ENCODE results near the gene POLR3G.

The POLR3G gene

DNA sequence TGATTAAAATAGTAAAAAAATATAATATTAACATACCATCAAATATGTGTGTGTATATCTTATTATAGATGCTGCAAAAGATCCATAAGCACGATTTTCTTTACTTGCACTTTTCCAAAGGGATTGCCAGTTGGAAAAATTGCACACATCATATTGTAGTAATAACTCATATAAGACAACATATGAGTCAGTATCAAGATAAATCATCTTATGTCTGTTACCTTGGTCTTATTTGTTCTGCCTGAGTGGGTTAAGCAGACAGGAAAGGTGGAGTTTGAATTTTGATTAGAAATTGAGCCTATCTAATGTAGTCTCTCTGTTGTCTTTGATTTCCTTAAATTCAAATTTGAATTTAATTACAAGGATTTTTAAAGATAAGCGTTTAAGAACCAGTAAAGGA lies 30.1 kb downstream of the POLR3G start:
- no peak for DNase-seq

DNA sequence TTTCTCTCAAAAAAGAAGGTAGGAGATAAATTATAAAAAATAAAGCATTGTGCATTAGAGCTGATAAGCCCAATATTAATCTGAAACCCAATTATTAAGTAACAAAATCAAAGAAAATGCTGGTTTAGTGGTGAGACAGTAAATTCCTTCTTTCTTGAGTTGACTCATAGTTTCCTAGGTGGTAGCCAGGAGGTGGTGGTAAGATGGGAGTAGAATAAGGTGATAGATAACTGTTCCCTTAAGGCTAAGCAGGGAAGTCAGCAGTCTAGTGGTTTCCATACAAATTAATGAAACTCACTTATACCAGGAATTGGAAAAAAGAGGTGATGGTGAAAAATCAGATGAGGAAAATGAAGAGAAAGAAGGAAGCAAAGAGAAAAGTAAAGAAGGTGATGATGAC lies 31.6 kb downstream of the POLR3G start:
- DNase-seq: no peak

DNA sequence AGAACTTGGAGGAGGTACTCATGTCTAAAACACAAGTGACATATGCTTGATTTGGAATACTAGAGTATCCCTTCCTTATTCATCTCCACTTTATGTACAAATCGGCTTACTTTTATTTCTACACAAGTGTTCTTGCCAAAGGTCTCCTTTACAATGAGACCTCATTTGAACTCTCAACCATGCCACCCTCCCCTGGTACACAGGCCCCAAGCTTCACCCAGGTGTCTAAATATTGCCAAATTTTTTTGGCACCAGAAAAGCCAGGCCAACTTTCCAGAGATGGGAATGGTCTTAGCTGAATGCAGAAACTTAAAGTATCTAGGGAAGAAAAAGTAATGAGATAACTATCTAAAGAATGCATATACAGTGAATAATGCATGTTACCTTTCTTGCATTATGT lies 35.8 kb downstream of the POLR3G start:
- no peak for DNase-seq

DNA sequence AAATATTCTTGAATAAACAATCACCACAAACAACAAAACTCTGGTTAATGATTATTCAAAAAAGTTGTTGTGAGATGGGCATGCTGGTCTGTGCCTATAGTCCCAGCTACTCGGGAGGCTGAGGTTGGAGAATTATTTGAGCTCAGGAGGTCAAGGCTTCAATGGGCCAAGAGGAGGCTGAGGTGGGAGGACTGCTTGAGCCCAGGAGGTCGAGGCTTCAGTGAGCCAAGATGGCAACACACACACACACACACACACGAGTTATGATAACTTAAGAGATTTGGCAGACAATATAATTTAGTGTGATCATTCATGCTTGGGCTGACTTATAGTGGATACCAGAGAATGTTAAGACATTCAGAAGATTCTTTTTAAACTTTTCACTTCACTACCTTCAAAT lies 39.9 kb downstream of the POLR3G start:
- no peak for DNase-seq

DNA sequence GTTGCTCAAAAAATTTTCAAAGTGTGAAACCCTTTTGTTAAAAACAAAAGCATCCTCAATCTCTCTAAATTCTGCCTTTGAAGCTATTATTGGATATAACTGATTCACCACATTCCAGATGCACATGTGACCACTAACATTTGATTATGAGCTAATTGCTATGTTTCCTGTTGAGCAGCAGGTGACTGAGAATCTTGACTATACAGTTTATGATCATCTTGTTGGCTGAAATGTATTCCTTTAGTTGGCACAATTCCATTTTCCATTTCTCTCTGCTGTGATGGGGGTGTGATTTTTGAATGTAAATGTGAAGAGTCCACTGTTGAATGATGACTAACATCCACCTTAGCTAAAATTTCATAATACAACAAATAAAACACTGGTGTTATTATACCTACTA lies 44.0 kb downstream of the POLR3G start:
- DNase-seq: no peak

DNA sequence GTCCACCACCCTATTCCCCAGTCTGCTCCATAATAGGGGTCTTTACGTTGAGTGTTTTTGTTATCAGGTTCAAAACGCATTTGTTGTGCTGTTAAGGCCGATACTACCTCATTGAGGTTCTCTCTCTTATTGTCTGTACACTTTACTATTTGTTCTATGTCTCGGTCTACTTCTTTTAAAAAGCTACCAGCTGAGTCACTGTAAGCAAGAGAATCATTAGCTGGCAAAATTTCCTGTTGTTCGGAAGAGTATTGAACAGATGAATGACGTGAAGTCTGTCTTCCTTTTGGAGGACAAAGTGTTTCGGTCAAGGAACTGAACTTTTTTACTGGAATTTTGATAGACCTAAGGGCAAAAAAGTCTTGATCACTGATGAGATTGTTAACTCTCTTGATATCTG lies 44.4 kb downstream of the POLR3G start:
- DNase-seq: no peak

DNA sequence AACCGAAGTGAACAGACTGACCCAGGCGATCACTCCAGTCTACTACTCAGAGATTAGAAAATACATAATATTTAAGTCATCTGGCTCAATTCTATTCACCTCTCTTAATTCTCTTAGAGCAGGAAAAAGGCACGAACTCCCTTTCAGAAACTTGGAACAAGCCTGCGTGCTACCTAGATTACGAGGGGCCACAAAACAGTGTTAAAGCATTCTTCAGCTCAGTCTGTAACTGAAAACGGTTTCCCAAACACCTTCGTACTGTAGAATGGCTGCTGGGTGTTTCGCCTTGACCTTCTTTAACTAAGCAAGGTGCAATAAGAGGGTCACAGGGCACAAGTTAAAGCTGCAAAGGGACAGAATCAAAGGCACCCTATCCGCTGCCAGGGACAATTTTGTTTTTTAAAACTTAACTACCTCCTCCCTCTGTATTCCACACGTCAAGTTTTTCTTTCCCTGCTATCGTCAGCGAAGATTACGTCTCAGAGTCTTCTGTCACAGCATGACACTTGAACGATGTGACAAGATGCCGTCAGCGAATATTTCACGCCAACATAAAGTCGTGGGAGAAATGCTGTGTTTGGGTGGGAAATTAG lies 54.0 kb downstream of the POLR3G start:
- DNase-seq: peak; percentile 28

DNA sequence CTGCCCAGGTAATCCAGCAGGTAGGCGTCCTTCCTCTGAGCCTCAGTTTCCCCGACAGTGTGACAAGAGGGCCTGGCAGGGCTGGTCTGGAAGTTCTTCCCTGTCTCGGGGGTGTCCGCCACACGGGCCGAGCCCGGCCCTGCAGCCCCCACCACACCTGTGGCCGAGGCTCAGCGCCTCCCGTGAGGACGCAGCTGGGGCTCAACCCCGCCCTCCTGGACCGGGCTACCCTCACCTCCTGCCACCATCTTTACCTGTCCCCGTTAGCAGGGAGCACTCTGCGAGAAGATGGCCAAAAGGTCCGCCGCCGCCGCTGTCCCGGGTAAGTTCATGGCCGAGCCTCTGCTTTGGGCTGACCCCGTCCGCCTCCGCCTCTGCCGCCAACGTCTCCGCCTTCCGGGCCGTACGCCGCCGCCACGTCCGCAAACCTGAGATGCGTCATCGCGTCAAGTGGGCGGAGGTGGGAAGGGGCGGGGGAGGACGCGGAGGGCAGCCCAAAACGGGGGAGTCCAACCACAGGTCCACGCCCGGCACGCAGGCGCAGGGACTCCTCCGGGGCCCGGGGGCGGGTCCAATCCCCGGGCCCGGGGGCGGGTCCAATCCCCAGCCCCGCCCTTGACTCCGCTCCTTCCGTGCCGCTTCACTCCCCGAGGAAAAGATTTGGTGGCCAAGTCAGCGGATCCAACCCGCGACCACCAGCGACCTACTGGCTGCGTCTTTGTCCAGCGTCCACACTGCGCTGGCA lies 54.7 kb downstream of the POLR3G start, which contains the start of gene LYSMD3:
Gene LYSMD3, minus strand, starts transcription at position 391 of the 745 bp plus-strand sequence. CDS start 4,295 bp downstream, outside the sequence.
- DNase-seq: peak; percentile 99

DNA sequence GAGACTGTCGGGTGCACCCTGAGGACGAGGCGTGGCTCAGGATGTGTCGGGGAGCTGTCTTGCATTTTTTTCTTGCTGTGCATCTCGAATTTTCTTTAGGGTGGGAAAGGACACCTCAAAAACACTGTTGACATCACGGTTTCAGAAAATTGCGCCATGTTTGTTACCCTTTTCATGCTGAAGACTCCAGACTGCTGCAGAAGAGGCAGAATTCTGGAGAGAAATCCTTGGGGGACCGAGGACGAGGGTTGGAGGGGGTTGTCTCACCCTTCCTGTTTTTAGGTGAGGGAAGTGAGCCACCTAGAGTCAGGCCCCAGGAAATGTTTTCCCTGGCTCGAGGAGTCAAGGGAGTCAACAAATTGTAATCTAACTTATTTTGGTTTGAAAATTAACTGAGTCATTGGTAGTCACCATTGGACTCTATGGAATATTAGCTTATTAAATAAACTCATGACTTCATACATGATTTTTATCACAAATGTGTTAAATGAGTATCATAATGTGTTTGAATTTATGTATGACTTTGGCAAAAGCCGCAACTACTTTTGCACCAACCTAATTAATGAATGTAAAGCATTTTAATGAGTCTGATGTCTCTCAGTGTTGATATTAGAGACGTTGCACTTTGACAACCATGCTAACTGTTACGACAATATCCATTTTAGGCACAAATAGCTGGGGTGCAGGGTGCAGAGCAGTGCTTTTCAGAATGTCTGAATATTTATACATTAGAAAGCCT lies 55.4 kb downstream of the POLR3G start:
- DNase-seq: no peak

DNA sequence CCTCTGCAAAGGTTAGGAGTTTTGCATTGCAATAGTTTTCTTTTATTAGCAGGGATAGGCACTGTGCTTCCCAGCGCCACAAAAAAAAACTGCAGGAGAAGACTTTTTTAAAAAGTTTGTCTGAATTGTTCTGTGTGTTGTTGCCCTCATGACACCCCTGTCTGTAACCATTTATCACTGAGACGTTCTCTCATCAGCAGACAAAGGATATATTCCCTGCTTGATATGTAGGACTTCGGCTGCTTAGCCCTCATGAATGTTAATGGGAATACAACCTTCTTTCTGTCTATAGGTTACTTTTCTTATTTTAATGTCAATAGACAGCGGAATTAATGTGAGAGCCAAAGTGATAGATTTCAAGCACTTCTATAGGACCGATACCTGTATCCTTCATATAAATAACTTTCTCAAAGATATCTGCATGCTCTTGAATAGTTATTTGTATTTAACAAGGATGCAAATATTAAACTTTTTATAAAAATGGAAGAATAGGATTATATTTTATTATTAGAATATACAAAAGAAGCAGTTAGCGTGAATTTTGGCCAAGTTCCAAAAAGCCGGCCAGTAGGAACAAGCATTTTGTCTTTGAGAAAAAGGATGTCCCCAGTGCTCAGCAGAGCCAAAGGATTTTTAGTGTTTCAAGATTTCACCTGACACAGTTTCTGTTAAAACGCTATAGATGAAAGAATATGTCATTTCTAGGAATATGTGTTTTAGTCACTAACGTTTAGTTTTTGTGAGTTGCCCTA lies 56.2 kb downstream of the POLR3G start:
- DNase-seq: no peak

DNA sequence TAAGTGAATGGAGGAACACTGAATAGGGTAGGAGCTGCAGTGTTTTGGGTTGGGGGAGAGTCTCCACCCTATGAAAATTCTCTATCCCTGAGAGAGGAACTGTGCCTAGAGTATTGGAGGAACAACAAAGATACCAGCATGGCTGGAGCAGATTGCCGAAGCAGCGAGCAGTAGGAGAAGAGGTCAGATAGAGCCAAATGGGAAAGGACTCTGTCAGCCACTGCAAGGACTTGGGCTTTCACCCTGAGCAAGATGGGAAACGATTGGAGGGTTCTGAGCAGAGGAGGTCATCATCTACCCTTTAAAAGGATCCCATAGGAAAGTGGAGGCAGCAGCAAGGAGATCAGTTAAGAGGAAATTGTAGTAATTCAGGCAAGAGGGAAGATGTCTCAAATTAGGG lies 59.1 kb downstream of the POLR3G start:
- no peak for DNase-seq

DNA sequence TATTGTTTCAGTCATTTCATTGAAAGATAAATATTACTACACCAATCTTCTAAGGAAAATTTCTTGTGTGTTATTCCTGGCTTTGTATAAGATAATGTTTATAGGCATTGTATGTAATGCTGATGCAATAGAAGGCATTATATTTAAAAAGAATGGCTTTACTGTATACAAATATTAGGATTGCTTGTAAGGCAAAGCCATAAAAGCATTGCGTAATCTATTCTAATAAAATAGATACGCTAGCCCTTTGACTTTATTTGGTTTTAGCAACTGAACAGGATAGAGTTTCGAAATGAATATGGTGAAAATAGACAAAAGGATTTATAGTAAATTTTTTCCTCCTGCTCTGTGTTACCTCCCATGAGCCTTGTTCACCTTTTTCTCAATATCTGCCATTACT lies 60.3 kb downstream of the POLR3G start:
- DNase-seq: no peak

DNA sequence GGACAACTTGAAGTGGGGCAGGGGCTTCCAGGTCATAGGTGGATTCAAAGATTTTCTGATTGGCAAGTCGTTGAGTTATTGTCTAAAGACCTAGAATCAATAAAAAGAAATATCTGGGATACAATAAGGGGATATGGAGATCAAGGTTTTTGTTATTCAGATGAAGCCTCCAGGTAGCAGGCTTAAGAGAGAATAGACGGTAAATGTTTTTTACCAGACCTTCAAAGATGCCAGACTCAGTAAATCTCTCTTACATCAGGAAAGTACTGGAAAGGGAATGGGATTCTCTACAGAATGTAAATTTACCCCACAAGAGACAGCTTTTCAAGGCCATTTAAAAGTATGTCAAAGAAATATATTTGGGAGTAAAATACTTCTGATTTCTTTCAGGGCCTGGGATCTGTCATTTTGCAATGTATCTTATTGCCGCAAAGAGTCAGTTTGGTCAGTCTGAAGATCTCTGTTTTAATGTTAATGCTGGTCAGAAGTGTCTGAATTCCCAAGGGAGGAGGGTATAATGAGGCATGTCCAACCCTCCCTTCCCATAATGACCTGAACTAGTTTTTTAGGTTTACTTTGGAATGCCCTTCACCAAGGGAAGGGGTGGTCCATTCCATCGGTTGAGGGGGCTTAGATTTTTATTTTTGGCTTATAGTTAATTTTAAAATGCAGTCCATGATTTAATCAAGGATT lies 68.3 kb downstream of the POLR3G start:
- DNase-seq: no peak

DNA sequence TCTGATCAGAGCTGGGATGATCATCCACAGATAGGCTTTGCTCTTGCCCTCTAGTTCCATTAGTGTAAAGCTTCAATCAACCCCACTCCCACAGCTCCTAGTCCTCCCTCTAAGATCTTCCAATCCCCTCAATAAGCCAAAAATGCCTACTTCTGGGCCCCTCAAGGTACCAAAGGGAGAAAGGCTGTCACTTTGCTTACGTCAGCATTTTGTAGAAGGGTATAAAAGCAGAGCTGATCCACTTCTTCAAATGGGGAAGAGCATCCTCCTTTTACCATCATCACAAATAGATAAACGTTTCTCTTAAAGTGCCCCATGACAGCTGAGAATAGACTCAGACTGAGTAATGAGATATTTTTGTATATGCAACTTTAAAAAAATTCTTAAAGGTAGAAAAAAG lies 70.8 kb downstream of the POLR3G start:
- no peak for DNase-seq

DNA sequence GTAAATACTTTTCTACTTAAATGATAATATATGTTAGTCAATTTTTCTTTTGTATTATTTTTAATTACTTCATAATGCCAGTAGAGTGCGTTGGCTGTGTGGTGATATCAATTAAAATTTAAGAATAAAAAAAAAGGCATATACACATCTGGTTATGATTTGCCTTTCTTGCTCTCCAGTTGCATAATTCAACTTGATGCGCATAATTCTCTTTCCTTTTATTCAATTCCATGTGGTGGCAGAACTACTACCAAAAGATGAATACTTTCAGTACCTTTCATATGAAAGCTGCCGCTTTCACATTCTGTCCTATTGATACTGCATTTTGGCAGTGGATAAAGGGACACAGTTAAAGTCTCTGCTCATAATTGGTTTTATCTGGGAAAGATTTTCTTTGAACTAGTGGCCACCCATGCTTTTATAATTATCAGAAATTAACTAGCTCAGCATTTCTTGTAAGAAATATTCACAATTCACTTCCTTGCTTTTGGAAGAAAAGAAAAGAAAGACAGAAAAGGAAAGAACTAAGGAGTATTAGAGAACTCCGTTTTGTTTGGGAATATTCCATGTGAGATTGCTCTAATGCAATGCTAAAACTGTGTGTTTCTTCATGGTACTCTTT lies 71.7 kb downstream of the POLR3G start:
- no peak for DNase-seq

DNA sequence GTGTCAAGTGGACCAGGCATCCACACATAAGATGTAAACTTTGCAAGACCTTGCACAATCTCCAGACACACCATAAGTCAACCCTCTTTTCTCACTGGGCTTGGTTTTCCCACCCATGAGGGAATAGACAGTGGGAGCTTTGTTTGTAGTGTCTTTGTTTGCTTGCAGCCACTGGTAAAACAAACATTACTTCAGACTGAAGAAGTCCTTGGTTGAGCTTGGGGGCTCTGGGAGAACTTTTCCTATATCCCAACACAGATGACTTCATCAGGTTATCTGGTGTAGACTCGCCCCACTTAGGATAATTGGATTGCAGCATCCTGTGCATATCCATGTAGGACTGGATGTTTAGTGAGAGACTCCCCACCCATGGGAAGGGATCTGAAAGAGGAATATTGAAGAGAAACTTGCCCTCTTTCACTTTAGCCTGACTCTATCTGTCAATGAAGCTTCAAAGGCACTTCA lies 72.4 kb downstream of the POLR3G start:
- DNase-seq: no peak

DNA sequence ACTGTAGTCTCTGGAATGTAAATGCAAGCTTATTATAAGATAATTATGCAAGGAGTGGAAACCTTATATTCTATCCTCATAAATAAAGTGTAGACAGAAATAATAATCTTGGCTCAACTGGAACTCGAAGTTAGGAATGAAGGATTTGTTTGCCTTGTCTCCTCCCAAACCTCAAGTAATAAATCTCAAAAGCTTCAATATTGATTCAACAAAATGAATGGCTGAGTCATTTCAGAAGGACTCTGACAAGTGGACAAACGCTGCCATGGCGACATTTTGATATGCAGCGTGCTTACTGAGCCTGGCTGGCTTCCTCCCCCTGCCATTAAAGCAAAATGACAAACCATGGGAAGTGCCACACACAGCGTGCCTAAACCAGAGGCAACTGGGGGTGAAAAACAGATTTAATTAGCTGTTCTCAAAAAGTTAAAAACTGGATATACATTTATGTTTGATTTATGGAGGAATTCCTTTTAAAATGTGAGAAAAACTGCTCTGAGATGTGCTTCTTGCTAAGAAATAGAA lies 73.5 kb downstream of the POLR3G start:
- DNase-seq: no peak

DNA sequence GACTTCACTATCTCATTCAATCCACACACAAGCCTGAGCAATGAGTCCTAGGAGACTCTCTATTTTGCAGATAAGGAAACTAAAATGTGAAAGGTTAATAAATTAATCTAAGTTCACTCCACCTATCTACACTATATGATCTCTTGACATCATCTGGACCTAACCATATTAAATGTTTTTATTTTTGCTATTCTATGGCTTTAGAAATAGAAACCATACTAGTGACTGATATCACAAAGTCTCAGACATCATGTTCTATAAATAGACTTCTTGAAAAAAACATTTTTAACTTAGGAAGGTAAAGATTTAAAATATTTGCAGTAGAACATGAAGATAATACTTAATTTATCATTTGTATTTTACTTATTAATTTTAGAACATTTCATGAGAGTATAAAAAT lies 74.6 kb downstream of the POLR3G start:
- no peak for DNase-seq

DNA sequence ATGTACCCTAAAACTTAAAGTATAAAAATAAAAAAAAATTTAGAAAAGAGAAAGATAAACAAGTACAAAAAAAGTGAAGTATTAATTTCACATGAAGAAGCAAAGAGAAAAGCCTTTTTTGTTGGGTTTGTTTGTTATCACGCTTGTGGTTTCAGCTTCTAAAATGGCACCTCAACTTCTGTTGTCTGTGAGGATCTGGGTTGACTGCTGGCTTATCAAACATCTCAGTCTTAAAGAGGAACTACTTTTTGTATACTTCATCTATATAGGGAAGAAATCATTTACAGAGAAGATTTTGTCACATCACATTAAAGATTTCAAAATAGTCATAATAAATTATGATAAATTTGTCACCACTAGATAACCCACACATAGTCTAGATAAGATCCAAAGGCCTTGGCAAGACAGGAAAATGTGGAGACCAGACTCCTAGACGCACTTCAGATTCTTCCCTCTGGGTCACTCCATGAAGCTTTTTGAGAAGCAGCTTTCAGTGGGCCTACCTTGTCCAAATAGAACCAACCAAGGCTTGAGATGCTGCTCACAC lies 75.1 kb downstream of the POLR3G start:
- no peak for DNase-seq

DNA sequence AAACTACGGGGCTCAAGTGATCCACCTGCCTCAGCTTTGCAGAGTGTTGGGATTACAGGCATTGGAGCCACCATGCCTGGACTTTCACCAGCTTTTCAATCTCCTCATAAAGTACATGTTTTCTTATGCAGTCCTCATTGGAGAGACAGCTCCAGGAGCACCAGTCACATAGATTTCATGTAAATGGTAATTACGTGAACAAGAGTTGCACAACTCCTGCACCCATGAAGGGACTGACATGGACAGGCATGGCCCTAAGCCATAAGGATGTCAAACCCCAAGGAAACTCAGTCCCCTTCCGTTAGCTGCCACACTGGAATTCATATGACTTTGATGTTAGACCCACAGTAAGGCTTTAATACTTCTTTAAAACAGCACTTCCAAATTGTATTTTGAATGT lies 76.3 kb downstream of the POLR3G start:
- no peak for DNase-seq

DNA sequence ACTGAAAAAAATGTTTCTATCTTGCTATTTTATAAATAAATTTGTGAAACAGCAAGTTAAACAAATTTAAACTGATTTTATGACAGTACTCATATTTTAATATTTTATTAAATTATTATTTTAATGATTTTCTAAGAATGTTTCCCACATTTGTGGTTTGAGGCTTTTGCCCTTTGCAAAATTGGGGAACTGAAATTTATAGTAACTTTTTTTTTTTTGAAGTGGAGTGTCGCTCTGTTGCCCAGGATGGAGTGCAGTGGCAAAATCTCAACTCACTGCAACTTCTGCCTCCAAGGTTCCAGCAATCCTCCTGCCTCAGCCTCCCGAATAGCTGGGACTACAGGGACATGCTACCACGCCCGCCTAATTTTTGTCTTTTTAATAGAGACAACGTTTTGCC lies 76.7 kb downstream of the POLR3G start:
- no peak for DNase-seq

DNA sequence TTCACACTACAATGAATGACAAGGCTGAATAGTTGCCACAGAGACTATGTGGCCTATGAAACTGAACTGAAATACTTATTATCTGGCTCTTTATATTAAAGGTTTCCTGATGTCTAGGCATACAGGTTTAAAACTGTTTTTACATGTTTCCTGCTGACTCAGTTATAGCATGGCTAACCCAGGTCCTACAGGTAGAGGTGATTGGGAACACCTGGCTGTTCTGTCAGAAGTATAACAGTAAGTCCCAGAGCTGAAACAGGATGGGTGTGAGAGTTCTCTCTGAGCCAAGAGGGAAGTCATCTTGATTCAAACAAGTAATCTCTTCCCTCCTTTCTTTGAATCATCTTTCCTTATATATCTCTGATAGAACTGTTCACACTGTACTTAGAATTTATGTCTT lies 79.0 kb downstream of the POLR3G start:
- DNase-seq: no peak

All from left hindlimb (tissue), 1 donor.